Myocyte (in vitro differentiated cells): Measurements from ENCODE around the gene USH2A. TPM values are rescaled to one million over a fixed set of nuclear protein-coding genes. Genes with fewer than 3 reads are reported as not detected.
"Not testable (repeated sequence)": the region's sequence is repeated elsewhere in the genome, so short reads cannot be mapped to it uniquely, and the experiment has no call there.

Experiments used
- DNase-seq: peaks from one replicate; pipeline ENCODE4 v3.0.0-alpha.2; 2012; ENCODE audit warnings: low read depth
- total RNA-seq: library from RNA; depleted of rRNA; stranded (reverse); fragments of >200 nt; gene quantifications from 2 replicates; pipeline ENCODE4 v1.2.3, GENCODE V29; 2014

USH2A gene
- total RNA-seq, 1 donor from 2014 or later: 0.08 TPM

DNA sequence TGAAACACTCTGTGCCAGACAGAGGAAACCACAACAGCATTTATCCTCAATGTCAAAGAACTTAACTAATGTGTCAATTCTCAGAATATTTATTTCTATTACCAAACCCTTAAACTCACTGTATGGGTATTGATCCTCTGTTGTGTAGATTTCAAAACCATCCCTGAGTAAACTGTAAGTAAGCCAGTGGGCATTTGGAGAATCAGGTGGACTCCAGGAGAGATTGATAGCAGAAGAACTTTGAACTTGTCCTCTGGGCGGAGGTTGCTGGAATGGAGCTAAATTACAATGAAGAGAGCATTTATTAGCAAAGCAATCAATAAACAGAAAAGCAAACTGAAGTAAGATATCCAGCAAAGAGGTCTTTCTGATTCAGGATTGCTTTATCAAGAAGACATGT is 216.1 kb downstream of the USH2A start:
- DNase-seq: no peak

DNA sequence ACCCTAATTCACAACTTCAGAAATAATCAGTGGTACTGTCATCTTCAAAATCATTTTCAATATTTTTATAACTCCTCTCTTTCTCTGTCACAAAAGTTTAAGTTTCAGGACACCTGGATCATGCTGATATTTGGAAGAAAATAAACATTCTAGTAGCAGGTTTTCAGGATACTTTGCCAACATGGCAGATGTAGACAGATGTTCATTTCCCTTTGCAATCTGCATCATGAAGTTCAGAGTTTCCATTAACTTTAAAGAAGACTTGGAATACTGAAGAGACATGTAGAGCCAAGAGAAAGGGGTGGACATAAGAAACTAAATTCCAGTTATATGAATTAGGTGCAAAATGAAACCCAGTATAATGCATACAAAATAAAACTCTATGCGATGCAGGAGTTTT is 218.1 kb downstream of the USH2A start:
- no peak for DNase-seq

DNA sequence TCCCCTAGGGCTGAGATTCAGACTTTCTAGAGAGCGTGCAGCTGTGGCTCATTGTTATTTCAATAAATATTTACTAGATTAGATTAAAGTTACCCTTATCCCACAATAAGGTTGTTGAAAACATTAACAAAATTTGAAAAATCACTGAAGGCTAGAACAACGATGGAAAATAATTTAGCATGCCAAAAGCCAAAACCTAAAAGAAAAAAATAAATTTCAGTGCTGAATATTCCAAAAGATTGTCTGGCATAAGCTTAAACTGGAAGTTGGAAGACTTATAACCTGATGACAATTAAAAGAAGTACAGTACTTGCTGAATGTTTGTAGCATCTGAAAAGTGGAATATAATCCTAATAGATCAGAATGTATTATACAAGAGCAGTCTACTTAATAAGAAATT is 221.3 kb downstream of the USH2A start:
- DNase-seq: no peak

DNA sequence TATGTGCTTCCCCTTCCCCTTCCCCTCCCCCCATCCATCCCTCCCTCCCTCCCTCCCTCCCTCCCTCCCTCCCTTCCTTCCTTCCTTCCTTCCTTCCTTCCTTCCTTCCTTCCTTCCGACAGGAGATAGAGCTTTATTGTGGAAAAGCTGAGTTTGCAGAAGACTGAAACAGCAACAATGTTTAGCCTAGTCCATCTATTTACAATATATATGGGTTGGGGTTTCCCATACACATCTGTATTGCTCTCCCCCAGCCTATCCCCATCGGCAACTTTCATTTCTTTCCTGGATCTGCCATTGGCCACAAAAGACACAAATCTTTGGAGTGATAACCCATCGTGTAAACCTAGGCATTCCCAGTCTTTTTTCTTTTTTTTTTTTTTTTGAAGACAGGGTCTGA is 222.3 kb downstream of the USH2A start:
- DNase-seq: no peak

DNA sequence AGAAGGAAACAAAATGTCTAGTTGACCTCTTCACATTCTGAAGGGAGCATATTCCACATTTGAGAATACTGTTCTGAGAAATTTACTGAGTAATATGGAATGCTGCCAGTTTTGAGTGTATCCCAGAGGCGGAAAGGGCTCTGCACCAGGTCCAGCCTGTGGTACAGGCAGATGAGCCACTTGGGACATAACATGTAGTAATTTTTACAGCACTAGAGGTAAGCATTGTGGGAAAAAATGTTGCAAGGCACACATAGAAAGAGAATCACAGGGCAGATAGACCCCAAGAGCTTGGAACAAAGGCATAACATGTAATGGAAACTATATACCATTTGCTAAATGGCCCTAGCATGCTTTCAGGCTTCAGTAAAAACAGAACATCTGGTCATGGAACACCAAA is 228.5 kb downstream of the USH2A start:
- DNase-seq: no peak

DNA sequence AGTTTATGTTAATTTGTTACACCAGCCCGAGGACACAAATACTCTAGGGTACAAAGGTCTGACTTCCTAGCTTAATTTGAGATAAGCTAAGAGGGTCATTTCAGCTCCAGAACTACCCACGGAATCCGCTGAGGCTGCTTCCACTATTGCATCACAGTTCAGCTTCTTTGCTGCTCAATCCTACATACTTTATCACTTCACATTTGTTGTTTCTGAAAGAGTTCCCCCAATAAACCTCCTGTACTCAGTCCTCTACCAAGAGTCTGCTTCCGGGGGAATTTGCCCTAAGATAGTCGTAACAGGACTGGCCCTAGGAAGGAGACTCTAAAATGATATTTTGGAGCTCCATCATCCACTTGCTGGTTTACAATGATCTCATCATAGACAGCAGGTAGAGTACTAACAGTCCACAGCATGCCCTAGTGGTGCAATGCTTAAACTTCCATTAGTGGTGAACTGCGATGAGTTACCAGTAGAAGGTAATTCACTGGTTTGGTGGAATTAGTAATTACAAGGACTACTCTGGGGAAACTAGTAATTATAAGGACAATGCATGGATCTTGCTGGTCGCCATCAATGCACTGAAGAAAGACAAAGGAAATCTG is 229.3 kb downstream of the USH2A start:
- no peak for DNase-seq

DNA sequence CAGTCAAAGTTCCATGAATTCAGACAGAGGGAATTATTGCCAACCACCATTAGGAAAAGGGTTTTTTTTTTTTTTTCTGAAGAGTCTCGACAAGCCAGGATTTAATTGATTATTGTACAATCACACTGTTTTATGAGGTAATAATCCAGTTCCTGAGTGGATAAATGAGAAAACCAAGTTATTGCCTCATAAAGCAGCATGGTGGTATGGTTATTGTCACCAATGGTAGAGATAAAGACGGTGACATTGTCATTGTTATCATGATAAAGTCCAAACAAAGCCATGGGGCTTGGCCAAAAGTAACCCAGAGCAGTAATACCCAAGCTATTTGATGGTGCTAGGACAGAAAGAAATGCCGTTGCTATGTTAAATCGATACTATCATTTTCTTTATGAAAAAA is 232.8 kb downstream of the USH2A start:
- DNase-seq: no peak

DNA sequence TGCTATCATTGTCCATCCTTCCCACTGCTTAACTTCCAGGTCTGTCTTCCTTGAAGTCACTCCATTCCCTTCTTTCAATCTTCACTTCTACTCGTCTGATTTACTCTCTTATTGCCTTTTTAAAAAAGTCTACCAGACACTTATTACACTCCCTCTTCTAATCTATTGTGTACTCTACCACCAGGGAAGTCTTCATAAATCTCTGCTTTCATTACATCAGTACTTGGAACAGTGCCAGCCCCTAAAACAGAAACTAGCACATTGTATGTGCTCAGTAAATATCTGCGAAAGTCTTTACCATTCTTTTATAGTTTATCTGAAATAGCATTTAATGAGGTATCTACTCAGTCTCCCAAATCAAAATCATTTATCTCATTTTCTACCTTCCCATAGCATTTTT is 236.4 kb downstream of the USH2A start:
- no peak for DNase-seq

DNA sequence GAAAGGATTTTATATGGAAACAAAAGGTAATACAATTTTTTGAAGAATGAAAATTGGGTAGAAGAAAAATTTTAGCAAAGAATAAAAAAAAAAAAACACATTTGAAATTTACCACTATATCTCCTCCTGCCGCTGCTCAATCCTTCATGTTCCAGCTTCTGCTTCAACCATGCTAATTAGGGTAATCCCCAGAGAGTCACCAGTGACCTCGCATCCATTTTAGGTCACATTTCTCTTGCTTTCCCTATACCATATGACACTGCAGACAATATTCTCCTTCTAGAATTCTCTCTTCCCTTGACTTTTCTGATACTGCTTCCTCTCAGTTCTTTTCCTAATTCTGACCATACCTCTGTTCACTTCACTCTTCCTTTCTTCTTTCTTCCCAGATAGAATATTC is 237.1 kb downstream of the USH2A start:
- no peak for DNase-seq

DNA sequence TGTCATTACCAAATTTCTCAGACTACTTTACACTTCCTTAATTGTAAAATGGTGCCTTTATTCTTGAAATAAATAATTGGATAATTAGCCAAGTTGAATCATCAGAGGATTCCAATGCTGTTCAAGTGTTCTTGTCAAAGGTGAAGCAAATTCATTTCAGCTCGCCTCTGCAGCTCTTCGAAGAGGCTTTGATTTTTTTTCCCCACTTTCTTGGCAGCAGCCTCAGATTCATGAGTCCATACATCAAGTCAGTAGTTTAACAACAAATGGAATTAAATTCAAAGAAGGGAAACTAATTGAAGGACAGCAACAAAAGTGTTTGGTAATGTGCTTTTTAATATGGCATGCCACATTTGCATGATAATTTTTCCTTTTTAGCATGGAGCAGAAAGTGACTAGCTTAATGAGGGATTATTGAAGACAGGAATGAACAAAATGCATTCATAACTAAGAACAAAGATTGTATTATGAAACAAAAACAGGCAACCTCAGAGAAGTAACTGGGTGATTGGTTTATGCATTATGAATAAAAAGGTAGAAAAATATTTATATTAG is 239.0 kb downstream of the USH2A start:
- DNase-seq: no peak

DNA sequence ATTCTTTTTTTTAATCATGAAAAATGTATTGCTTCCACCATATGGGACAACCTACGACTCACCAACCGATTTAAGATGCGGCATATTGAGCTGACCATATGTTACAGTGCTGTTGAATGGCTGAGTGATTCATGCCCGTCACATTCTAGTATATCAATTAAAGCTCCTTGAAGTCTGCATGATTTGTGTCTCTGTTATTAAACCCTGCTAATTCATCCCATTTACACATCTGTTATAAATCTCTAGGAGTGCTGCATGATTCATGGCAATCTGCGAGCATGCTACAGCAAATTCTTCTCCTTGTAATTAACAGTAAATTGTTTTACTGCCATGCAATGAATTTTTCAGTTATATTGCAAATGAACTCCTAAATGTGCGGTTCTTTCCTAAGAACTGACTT is 239.8 kb downstream of the USH2A start:
- DNase-seq: no peak

DNA sequence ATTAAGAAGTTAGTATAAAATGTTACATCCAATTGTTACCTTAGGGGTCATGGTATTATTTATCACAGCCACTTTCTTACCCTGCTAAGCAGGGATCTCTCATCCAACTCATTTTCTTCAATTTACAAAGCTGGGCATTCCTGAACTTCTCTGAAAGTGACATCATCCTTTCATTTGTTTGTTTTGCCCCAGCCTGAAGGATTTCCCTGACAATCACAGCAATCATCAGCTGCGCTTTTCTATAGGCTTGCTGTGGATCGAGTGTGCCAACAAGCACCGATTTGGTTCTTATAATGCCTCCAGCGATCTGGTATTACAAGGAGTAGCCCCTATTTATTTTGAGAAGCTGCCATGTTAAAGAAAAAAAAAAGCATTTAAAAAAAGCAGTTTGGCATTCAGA is 240.2 kb downstream of the USH2A start:
- no peak for DNase-seq

DNA sequence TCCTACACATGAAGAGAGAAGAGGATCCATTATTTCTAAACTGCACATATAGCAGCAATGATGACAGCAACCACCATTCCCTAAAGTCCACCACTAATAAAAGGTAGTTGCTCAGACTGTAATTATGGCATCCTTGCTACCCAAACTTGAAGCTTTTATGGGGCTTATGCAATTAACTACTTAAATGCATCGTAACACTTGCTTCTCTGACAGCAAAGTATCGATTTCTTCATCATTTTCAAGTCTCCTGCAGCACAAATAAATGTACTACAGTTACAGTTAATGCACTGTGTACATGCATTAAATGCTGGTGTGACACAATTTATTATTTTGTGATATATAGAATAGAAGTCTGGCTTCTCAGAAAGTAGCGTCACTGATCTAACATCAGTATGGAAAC is 241.7 kb downstream of the USH2A start:
- no peak for DNase-seq

DNA sequence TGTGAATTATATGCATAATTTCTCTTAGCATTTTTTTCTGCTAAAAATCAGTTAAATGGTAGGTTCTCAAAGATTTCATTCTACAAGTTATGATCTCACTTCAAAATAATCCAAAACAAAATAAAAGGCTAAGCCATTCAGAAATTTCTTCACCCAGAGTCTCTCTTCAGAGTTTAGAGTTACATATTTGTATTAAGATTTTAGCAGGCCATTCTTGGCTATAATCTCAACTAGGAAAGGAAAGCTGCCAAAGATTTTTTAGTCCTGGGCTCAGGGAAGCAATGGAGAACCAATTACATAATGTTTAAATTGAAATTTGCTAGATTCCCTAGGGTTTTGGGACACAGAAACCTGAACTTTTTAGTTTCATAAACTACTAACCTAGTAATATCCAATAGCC is 245.0 kb downstream of the USH2A start:
- DNase-seq: no peak

DNA sequence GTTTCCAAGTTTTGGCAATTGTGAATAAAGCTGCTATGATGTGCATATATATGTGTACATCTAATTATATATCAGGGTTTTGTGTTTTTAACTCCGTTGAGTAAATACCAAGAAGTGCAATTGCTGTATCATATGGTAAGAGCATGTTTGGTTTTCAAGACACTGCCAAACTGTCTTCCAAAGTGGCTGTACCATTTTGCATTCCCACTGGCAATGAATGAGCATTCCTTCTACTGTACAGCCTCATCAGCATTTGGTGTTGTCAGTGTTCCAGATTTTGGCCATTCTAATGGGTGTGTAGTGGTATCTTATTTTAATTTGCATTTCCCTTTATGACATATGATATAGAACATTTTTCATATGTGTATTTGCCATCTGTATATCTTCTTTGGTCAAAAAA is 246.3 kb downstream of the USH2A start:
- no peak for DNase-seq

DNA sequence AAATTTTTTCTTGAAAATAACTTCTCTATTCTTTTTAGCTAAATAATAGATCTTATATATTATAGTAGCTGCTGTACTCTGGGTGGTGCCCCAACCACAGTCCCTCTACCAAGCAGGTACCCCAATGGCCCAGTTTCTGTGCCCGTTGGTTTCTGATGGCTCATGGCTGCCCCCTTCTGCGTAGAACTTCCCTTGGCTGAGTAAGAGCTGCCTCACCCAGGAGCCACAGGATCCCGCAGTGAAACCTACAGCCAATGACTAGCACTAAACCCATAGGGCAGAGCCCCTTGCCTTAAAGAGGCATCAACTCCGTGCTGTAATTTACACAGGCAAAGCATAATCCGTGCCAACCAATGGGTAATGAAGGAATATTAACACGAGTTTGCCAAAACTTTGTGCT is 247.5 kb downstream of the USH2A start:
- no peak for DNase-seq

DNA sequence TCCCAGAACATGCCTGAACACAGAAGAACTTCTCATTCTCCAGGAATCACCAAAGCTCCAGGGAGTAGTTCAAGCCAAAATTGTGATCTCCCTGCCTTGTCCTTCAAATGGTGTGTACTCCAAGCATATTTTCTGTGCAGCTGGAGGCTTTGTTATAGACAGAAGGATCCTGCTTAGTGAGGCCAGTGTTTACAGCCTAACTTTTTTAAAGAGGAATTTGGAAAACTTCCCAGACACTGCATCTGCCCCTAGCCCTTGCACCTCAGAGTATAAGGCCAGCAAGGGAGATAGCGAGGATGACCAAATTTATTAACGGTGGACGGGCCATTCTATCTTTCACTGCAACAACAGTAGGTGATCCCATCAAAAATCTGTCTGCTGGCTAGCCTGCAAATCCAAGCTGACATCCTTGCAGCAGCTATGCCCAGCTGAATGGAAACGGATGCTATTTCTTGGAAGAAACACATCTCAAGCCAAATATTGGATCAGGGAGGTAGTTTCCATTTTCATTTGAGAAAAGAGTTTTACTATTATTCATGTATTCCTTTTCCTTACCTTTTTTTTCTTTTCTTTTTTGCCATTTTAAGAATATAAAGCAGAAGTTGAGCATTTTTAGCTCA is 249.8 kb downstream of the USH2A start:
- no peak for DNase-seq

DNA sequence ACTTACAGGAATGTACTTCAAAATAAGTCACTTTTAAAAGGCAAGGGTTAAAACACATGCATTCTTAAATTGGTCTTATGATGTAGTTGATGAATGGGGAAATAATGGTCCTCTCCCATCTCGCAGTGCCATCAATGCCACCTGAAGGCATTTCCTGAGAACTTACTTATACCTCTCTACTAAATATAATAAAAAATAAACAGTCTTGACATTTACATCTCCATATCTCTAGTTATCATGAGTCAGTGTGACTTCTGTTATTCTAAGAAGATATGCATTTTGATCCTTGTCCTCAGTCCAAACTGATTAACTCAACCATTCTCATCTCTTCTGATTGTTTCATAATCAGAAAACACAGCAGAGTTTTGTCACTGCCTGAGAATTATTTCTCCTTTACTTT is 253.9 kb downstream of the USH2A start:
- DNase-seq: no peak

DNA sequence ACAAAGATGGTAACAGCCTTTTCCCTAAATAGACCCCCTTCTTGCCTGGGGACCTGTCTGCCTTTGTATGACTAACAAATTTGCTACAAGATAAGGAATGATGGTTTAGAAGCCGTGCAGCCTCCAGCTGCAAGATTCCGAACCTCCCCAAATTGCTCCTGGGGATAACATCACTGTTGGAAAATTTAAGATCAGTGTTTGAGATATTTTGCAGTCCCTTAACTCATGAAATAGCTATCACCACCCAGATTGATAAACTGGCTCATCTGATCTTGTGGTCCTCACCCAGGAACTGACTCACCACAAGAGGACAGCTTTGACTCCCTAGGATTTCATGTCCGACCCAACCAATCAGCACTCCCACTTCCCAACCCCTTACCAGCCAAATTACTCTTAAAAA is 254.7 kb downstream of the USH2A start:
- DNase-seq: no peak

DNA sequence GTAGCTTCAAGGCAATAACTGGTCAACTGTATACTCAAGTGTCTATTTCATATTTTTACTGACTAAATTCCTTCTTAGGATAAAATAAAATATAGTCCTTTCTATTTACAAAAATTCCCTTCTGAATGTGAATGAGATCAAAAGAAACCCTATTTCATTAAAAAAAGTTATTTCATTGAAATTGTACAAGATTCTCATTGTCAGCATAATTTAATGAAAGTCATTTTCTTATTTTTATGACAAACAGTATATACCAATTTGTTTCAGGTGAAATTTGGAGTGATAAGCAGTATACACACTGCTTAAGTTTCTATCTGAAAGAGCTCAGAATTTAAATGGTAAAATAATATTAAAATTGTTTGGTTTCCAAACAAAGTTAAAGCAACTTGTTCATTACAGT is 269.2 kb downstream of the USH2A start:
- DNase-seq: no peak

DNA sequence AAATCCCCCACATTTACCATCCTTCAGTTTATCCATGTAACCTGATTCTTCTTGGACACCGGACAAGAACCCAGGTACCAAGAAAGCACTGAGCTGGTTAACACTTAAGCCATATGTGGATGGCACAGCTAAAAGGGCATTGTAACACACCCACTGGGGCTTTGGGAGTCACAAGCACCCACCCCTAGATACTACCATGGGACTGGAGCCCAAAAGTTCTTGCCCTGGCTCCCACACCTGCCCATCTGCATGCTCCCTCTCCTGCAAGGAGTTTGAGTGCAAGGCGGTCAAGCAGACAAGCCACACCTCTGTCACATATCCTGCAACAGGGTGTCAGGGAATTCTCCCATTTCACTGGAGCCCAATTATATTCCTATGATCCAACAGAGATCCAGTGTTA is 270.1 kb downstream of the USH2A start:
- DNase-seq: no peak

DNA sequence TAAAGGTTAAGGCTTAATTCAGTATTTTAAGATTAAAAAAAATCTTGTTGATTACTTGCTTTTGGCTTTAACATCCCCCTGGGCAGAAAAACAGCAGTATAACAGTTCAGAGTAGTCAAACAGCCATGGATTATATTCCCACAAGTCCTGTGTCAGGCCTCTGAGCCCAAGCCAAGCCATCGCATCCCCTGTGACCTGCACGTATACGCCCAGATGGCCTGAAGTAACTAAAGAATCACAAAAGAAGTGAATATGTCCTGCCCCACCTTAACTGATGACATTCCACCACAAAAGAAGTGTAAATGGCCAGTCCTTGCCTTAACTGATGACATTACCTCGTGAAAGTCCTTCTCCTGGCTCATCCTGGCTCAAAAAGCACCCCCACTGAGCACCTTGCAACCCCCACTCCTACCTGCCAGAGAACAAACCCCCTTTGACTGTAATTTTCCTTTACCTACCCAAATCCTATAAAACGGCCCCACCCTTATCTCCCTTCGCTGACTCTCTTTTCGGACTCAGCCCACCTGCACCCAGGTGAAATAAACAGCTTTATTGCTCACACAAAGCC is 277.7 kb downstream of the USH2A start:
- DNase-seq: not testable (repeated sequence)
